SKM-1 treated with dmso at 0.1 percent for 144 hours (cell line): Measurements from ENCODE around the gene AP1G2.
A peak's percentile ranks its signal among the peaks of the same experiment; 100 is the strongest.
"Not testable (repeated sequence)": the region's sequence is repeated elsewhere in the genome, so short reads cannot be mapped to it uniquely, and the experiment has no call there.

Experiments used
- DNase-seq: peaks from one replicate; lab custom pipeline; 2025; ENCODE audit not compliant: unreplicated experiment; lab: John Stamatoyannopoulos, UW

The AP1G2 gene

GRCh38 chr14:23600806-23601205 is 33.2 kb upstream of the AP1G2 start:
- no peak for DNase-seq

DNA sequence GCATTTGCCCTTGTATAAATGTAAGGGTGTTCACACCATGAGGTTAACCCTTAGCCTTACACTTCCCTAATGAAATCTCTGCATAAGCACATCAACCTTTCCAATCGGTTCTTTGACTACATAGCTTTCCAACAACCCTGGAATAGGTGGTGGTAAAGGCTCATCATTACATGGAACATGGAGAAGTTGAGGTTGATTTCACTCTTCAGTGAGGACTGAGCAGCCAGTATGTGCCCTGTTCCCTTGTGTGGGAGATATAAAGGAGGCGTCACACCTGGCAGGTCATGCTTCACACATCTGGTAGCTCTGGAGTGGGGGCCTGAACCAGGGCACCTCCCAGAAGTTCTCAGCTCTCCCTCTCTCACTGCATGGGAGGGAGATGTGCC is 32.7 kb upstream of the AP1G2 start:
- no peak for DNase-seq

- DNase-seq, result not testable (repeated sequence)
Measured at GRCh38 chr14:23594191-23594590, 26.6 kb upstream of the AP1G2 start.

- DNase-seq, result no peak
Measured at GRCh38 chr14:23590198-23590597, 22.6 kb upstream of the AP1G2 start.

GRCh38 chr14:23589606-23590005 is 22.0 kb upstream of the AP1G2 start:
- no peak for DNase-seq

- peak; percentile 60 for DNase-seq
Measured at GRCh38 chr14:23588884-23589598, 21.4 kb upstream of the AP1G2 start.

DNA sequence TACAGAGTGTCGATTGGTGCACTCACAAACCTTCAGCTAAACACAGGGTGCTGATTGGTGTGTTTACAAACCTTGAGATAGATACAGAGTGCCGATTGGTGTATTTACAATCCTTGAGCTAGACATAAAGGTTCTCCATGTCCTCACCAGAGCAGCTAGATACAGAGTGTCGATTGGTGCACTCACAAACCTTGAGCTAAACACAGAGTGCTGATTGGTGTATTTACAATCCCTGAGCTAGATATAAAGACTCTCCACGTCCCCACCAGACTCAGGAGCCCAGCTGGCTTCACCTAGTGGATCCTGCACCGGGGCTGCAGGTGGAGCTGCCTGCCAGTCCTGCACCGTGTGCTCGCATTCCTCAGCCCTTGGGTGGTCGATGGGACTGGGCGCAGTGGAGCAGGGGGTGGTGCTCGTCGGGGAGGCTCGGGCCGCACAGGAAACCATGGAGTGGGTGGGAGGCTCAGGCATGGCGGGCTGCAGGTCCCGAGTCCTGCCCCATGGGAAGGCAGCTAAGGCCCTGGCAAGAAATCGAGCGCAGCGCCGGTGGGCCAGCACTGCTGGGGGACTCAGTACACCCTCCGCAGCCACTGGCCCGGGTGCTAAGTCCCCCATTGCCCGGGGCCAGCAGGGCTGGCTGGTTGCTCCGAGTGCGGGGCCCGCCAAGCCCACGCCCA is 17.1 kb upstream of the AP1G2 start:
- DNase-seq, result not testable (repeated sequence)

DNA sequence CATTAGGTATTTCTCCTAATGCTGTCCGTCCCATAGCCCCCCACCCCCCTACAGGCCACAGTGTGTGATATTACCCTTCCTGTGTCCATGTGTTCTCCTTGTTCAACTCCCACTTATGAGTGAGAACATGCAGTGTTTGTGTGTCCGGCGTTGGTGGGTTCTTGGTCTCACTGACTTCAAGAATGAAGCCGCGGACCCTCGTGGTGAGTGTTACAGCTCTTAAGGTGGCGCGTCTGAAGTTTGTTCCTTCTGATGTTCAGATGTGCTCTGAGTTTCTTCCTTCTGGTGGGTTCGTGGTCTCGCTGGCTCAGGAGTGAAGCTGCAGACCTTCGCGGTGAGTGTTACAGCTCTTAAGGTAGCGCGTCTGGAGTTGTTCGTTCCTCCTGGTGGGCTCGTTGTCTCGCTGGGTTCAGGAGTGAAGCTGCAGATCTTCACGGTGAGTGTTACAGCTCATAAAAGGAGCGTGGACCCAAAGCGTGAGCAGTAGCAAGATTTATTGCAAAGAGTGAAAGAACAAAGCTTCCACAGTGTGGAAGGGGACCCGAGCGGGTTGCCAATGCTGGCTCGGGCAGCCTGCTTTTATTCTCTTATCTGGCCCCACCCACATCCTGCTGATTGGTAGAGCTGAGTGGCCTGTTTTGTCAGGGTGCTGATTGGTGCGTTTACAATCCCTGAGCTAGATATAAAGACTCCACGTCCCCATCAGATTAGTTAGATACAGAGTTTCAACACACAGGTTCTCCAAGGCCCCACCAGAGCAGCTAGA is 16.4 kb upstream of the AP1G2 start:
- not testable (repeated sequence) for DNase-seq

GRCh38 chr14:23582906-23583760 is 15.5 kb upstream of the AP1G2 start:
- DNase-seq, result no peak

DNA sequence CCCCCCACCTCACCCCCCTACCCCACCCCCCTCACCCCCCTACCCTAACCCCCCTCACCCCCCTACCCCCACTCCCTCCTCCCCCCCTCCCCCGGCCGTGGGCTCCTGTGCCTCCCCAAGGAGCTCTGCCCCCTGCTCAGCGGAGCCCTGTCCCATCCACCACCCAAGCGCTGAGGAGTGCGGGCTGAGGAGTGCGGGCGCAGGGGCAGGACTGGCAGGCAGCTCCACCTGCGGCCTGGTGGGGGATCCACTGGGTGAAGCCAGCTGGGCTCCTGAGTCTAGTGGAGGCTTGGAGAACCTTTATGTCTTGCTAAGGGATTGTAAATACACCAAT is 13.3 kb upstream of the AP1G2 start:
- no peak for DNase-seq

- DNase-seq, result no peak
Measured at GRCh38 chr14:23580152-23580926, 12.7 kb upstream of the AP1G2 start.

DNA sequence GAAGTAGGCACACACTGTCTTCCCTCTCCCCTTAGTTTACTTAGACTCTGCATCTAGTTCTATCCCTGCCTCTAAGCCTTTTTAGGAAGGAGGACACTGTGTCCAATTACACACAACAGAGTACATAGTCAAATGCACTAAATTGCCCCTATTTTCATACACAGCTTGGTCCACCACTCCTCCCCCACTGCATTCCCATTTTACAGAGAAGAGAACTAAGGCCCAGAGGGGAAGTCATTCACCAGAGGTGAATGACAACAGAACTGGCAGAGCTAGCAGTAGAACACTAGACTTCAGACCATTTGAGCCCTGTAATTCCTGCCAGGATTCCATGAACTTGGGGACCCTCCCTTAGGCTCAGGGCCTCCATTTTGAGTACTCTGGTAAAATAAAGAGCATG is 12.1 kb upstream of the AP1G2 start:
- DNase-seq, result no peak

DNA sequence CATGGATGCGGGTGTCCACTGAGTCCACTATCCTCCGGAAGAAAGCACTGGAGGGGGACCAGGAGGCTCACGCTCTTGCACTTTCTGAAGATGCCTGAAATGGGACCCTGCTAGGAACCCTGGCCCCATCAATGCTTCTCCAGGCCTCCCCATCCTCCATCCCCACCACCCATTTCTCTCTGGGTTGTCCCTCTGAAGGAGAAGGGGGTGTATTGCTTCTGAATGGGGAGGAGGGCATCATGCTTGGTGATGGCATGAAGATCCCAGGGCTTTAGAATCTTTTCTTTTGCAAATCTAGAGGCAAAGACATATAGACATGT is 11.7 kb upstream of the AP1G2 start:
- no peak for DNase-seq

GRCh38 chr14:23578560-23579310 is 11.1 kb upstream of the AP1G2 start, which contains the start of gene JPH4:
Gene JPH4 (minus strand): TSS chr14:23578790. CDS start chr14:23577453, 1,337 bp downstream.
- DNase-seq, result no peak

DNA sequence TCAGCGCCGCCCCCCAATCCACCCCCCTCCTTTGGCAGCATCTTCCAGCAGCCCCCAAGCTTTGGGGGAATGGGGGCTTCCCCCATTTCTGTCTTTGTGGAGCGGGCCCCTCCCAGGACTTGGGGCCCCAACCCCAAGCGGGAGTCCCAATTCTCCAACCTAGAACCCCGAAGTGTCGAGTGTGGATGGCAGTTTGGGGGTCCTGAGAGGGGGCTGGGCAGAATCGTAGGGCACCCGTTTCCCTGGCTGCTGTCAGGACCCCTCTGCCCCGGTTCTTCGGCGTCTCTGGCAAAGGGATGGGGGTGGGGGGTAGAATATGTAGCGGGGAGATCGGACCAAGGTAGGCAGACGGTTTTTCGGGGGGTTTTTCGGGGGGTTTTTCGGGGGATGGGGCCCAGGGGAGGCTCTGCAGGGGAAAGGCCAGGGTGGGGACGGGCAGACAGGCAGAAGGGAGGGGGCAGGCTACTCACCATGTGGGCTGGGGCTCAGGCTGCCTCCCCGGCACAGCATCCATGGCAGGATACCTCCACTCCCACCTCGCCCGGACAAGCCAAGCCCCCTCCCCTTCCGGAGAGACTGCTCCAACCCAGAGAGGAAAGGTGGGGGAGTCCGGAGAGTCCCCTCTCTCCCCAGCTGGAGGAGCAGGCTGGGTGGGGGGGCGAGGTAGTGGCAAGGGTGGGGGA is 10.3 kb upstream of the AP1G2 start:
- DNase-seq, result no peak

GRCh38 chr14:23577004-23577681 is 9.6 kb upstream of the AP1G2 start:
- DNase-seq, result no peak

DNA sequence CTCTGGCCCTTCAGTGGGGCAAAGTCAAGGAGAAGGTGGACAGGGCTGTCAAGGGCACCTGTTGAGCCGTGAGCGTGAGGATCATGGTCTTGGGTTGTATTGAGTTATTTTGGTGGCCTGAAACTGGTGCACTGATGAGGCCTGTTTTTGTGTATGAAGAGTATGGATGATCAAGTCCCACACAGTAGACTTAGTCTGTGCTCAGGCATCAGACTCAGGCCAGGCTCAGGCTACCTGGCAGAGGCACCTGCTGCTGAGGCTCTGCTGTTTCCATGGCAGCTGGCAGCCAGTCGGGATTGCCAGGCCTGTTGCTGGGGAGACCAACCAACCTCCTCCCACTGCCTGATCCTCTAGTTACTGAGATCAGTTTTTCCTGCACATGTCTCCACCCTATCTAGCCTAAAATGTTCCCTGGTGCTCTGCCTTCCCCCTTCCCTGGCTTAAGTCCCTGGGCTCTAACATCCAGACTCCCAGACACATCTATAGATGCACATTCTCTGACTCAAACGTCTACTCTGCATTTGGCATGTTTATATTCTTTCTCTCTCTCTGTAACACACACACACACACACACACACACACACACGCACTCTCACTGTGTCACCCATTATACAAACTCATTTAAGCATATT is 5.9 kb upstream of the AP1G2 start:
- no peak for DNase-seq

DNA sequence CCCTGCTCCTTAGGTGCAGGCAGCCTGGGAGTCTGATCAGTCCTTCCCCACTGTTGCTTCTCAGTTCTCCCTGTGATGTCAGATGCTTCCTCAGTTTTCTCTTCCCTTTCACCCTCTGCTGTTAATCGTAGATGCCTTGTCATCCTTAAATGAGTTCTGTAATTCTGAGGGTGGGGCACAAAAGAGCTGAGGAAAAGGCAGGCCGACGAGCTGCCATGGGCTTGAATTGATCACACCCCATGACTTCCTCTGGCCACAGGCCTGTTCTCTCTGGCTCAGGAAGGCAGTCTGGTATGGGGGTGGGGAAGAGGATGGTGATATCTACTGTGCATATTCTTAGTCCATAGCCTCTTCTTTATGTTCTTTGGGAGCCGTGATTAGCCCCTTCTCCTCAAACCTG is 5.2 kb upstream of the AP1G2 start:
- no peak for DNase-seq
